GM12878 (cell line): ENCODE results near the gene POLR2L. TPM values are rescaled to one million over a fixed set of nuclear protein-coding genes. Genes with fewer than 3 reads are reported as not detected.

Experiments
- ATAC-seq: fragments of 200-7000 bp; cut with Tn5 transposase; 3 replicates; pipeline ENCODE4 v1.9.1; 2020; ENCODE audit warnings: mild to moderate bottlenecking, moderate library complexity
- BruUV-seq: library from RNA; stranded (reverse); fragments of 400-500 nt; replicated peaks from 2 replicates; lab custom pipeline; 2021; lab: Mats Ljungman, UMichigan
- CTCF ChIA-PET: fragments of 300-600 bp; sonication (Branson Sonifier 250); formaldehyde crosslinking; extraction: SDS; loops from one replicate; lab custom pipeline; 2021; ENCODE audit warnings: inconsistent platforms; lab: Yijun Ruan, JAX
- POLR2A ChIA-PET: fragments of 350-600 bp; formaldehyde crosslinking; extraction: SDS; loops from one replicate; lab custom pipeline; 2021; ENCODE audit warnings: inconsistent platforms; lab: Charles Lee
- RAD21 ChIA-PET: fragments of 300-600 bp; sonication (Branson Sonifier 250); formaldehyde crosslinking; loops from one replicate; lab custom pipeline; 2023; ENCODE audit warnings: antibody characterized with exemption; ENCODE audit not compliant: unreplicated experiment; lab: Charles Lee
- SMC1A ChIA-PET: fragments of 300-600 bp; sonication (Branson Sonifier 250); formaldehyde crosslinking; loops from one replicate; lab custom pipeline; 2023; ENCODE audit not compliant: unreplicated experiment, uncharacterized antibody; lab: Charles Lee
- DNase-seq: peaks from one replicate; pipeline ENCODE4 v3.0.0-alpha.2; 2011; ENCODE audit warnings: low read depth, low spot score
- FAIRE-seq: peaks from 3 replicates; lab custom pipeline; 2011; peaks lifted over from hg19 to GRCh38; lab: Jason Lieb, UNC
- H2AFZ ChIP-seq: 2 replicates; pipeline ENCODE4 v1.6.0; 2011; ENCODE audit warnings: low read depth, low read length, control low read depth; ENCODE audit not compliant: control insufficient read depth
- H3K27ac ChIP-seq: 2 replicates; pipeline ENCODE4 v1.5.1; 2011; ENCODE audit warnings: control low read depth; ENCODE audit not compliant: control insufficient read depth, insufficient read depth
- H3K27me3 ChIP-seq, 2 experiments: replicated peaks in 1 of 2; 2 replicates each; pipeline versions ENCODE4 v1.6.0 to v1.6.1; 2011; ENCODE audit warnings: low read length in 1 of 2; ENCODE audit not compliant: control insufficient read depth in 2 of 2, insufficient read depth in 2 of 2
- H3K36me3 ChIP-seq, 2 experiments: 2 replicates each; pipeline ENCODE4 v1.5.1; 2011; ENCODE audit warnings: low read length in 1 of 2; ENCODE audit not compliant: control insufficient read depth in 2 of 2, insufficient read depth in 2 of 2
- H3K4me1 ChIP-seq: 2 replicates; pipeline ENCODE4 v1.6.1; 2011; ENCODE audit warnings: mild to moderate bottlenecking, low read length, moderate library complexity, mixed read lengths; ENCODE audit not compliant: control insufficient read depth, insufficient read depth
- H3K4me2 ChIP-seq: 2 replicates; pipeline ENCODE4 v1.6.0; 2011; ENCODE audit warnings: control low read depth; ENCODE audit not compliant: control insufficient read depth, insufficient read depth
- H3K4me3 ChIP-seq: fragments of 200-600 bp; sonication (generic); 2 replicates; pipeline ENCODE4 v1.5.1; 2016
- H3K79me2 ChIP-seq: 2 replicates; pipeline ENCODE4 v1.6.0; 2011; ENCODE audit warnings: low read length; ENCODE audit not compliant: control insufficient read depth, insufficient read depth
- H3K9ac ChIP-seq: 2 replicates; pipeline ENCODE4 v1.8.0; 2011; ENCODE audit warnings: low read length, control low read depth, mixed read lengths; ENCODE audit not compliant: control insufficient read depth, insufficient read depth
- H3K9me3 ChIP-seq: replicated peaks from 3 replicates; pipeline ENCODE4 v1.5.1; 2011; ENCODE audit warnings: mild to moderate bottlenecking, low read length; ENCODE audit not compliant: control insufficient read depth, insufficient read depth
- H4K20me1 ChIP-seq: 2 replicates; pipeline ENCODE4 v1.6.0; 2011; ENCODE audit not compliant: control insufficient read depth, insufficient read depth
- GATAD2B ChIP-seq: fragments of 450-650 bp; conservative IDR thresholded peaks from 2 replicates; pipeline ENCODE4 v1.6.1; 2017; ENCODE audit warnings: low read depth, mild to moderate bottlenecking, moderate library complexity
- POLR2AphosphoS5 ChIP-seq: IDR thresholded peaks from 2 replicates; pipeline ENCODE4 v1.6.1; 2011; ENCODE audit warnings: mild to moderate bottlenecking, low read length, inconsistent platforms
- WGBS: methylation state at CpG from one replicate; pipeline ENCODE4 v1.1.6; 2016; ENCODE audit warnings: low lambda C conversion rate; ENCODE audit not compliant: insufficient replicate concordance, insufficient coverage; ENCODE audit errors: missing lambda C conversion rate; 5-methylcytosine and 5-hydroxymethylcytosine counted together
- in situ Hi-C: fragments of 300-500 bp; cut with MboI; formaldehyde crosslinking; loops from 9 replicates; pipeline ENCODE4 v1.14.3; 2018; ENCODE audit warnings: mixed read lengths
- intact Hi-C: fragments of 100-400 bp; cut with micrococcal nuclease; formaldehyde crosslinking; loops from one replicate; pipeline ENCODE4 v1.14.2; 2022; ENCODE audit not compliant: unreplicated experiment
- polyA plus RNA-seq, 11 experiments: library from polyadenylated mRNA; depleted of rRNA in 4 of 11; unstranded in 6 of 11; stranded (reverse) in 5 of 11; fragments of >200 nt; fragmentation: Nextera tagmentation in 4 of 11; fragmentation: Illumina TruSeq in 1 of 11; extraction: Ambion mirVana in 4 of 11; extraction: Trizol in 1 of 11; gene quantifications; 1 replicate in 1 of 11; 2 replicates in 10 of 11; pipeline versions ENCODE4 v1.2.1 to v1.2.3, GENCODE V29; 2011 to 2016; ENCODE audit warnings: inconsistent platforms in 2 of 11, missing spikeins in 2 of 11, low read depth in 1 of 11
- total RNA-seq, 4 experiments: library from RNA; depleted of rRNA in 3 of 4; stranded (reverse); fragments of >200 nt in 3 of 4; fragmentation: Illumina TruSeq in 1 of 4; extraction: Trizol in 1 of 4; gene quantifications; 2 replicates each; pipeline versions ENCODE4 v1.2.1 to v1.2.3, GENCODE V29; 2013 to 2021
- TF ChIP-seq, protein P1 (sequence below): fragments of 450-650 bp; IDR thresholded peaks from 2 replicates; pipeline ENCODE4 v1.6.1; 2016; ENCODE audit warnings: mild to moderate bottlenecking
- TF ChIP-seq, protein P2 (sequence below): fragments of 450-650 bp; IDR thresholded peaks from 2 replicates; pipeline ENCODE4 v1.6.1; 2017; ENCODE audit warnings: mild to moderate bottlenecking, moderate library complexity

POLR2L gene
- total and polyA plus RNA-seq, 10 of the 15 experiments (the other 5 are each of a cell fraction or from before 2014, with no cell fraction given): 23.1 to 497 (median 125) TPM

DNA sequence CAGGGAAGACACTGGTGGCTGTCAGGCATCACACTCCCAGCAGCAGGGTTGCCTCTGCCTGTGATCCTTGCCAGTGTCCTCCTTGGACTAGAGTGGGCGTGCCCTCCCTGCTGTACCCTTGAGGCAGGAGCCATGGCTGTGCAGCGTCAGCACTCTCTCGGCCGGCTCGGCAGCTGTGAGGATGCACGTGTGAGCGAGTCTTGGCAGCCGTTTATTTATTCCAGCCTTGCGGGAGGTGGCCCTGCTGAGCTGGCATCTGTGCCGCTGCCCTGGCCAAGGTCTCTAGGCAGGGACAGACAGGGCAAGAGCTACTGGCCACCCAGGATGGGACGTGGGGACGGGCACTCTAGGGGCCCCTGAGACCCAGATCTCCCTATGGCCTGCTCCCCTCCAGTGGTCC, 34.2 kb upstream of the POLR2L start:
- ATAC-seq: no peak
- Histone ChIP-seq H2AFZ (no peak overlapping the region), H3K9ac (no peak overlapping the region), H4K20me1 (no peaks in the 10 kb centered on the region), H3K79me2 (no peaks in the 10 kb centered on the region), H3K9me3 (no peaks in the 10 kb centered on the region), H3K4me3 (no peak overlapping the region), H3K27ac (no peak overlapping the region), H3K27me3 (no peaks in the 10 kb centered on the region), H3K4me2 (no peak overlapping the region), H3K4me1 (no peaks in the 10 kb centered on the region), H3K36me3 (peaks cover 0 to 1% of the 10 kb centered on the region in 2 experiments; a peak in 1 of 4 replicates)
- in situ Hi-C loops: no loop called here
- no peak for FAIRE-seq
- BruUV-seq: no TSS peak
- intact Hi-C loops: no loop called here
- CTCF ChIA-PET: no interaction called here
- WGBS: 92% methylated on average over 12 of the region's 12 CpGs
- POLR2A ChIA-PET: no interaction called here
- SMC1A ChIA-PET: no interaction called here
- no peak for DNase-seq
- RAD21 ChIA-PET: no interaction called here
- no peak for TF ChIP-seq GATAD2B
- TF ChIP-seq, protein P1, sequence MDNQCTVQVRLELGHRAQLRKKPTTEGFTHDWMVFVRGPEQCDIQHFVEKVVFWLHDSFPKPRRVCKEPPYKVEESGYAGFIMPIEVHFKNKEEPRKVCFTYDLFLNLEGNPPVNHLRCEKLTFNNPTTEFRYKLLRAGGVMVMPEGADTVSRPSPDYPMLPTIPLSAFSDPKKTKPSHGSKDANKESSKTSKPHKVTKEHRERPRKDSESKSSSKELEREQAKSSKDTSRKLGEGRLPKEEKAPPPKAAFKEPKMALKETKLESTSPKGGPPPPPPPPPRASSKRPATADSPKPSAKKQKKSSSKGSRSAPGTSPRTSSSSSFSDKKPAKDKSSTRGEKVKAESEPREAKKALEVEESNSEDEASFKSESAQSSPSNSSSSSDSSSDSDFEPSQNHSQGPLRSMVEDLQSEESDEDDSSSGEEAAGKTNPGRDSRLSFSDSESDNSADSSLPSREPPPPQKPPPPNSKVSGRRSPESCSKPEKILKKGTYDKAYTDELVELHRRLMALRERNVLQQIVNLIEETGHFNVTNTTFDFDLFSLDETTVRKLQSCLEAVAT: no peak
- TF ChIP-seq, protein P2, sequence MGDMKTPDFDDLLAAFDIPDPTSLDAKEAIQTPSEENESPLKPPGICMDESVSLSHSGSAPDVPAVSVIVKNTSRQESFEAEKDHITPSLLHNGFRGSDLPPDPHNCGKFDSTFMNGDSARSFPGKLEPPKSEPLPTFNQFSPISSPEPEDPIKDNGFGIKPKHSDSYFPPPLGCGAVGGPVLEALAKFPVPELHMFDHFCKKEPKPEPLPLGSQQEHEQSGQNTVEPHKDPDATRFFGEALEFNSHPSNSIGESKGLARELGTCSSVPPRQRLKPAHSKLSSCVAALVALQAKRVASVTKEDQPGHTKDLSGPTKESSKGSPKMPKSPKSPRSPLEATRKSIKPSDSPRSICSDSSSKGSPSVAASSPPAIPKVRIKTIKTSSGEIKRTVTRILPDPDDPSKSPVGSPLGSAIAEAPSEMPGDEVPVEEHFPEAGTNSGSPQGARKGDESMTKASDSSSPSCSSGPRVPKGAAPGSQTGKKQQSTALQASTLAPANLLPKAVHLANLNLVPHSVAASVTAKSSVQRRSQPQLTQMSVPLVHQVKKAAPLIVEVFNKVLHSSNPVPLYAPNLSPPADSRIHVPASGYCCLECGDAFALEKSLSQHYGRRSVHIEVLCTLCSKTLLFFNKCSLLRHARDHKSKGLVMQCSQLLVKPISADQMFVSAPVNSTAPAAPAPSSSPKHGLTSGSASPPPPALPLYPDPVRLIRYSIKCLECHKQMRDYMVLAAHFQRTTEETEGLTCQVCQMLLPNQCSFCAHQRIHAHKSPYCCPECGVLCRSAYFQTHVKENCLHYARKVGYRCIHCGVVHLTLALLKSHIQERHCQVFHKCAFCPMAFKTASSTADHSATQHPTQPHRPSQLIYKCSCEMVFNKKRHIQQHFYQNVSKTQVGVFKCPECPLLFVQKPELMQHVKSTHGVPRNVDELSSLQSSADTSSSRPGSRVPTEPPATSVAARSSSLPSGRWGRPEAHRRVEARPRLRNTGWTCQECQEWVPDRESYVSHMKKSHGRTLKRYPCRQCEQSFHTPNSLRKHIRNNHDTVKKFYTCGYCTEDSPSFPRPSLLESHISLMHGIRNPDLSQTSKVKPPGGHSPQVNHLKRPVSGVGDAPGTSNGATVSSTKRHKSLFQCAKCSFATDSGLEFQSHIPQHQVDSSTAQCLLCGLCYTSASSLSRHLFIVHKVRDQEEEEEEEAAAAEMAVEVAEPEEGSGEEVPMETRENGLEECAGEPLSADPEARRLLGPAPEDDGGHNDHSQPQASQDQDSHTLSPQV: no peak
- no peak for TF ChIP-seq POLR2AphosphoS5
